Kidney glomerular epithelial cell (primary cell): Measurements from ENCODE around the gene STRA6.
"Not testable (repeated sequence)": the region's sequence is repeated elsewhere in the genome, so short reads cannot be mapped to it uniquely, and the experiment has no call there.

ENCODE experiments used
- DNase-seq: peaks from one replicate; lab custom pipeline; 2025; lab: John Stamatoyannopoulos, UW

The STRA6 gene

GRCh38 chr15:74160390-74160789, 42.2 kb downstream of the STRA6 start:
- DNase-seq: not testable (repeated sequence)

GRCh38 chr15:74159773-74160172, 42.8 kb downstream of the STRA6 start:
- no peak for DNase-seq

- DNase-seq: no peak
Measured at GRCh38 chr15:74158855-74159650, 43.5 kb downstream of the STRA6 start.

- DNase-seq: no peak
Measured at GRCh38 chr15:74157868-74158827, 44.4 kb downstream of the STRA6 start.

- no peak for DNase-seq
Measured at GRCh38 chr15:74156678-74157411, 45.7 kb downstream of the STRA6 start.

GRCh38 chr15:74155766-74156417, 46.7 kb downstream of the STRA6 start:
- no peak for DNase-seq

GRCh38 chr15:74147051-74147450, 55.5 kb downstream of the STRA6 start:
- no peak for DNase-seq

GRCh38 chr15:74146277-74146800, 56.2 kb downstream of the STRA6 start:
- DNase-seq: no peak

GRCh38 chr15:74144153-74144775, 58.3 kb downstream of the STRA6 start:
- no peak for DNase-seq

GRCh38 chr15:74141591-74141990, 61.0 kb downstream of the STRA6 start:
- no peak for DNase-seq

GRCh38 chr15:74138642-74139041, 63.9 kb downstream of the STRA6 start:
- DNase-seq: no peak

GRCh38 chr15:74137537-74137894, 65.1 kb downstream of the STRA6 start:
- DNase-seq: no peak

GRCh38 chr15:74136814-74137536, 65.6 kb downstream of the STRA6 start:
- DNase-seq: no peak

GRCh38 chr15:74136540-74136813, 66.1 kb downstream of the STRA6 start:
- no peak for DNase-seq

GRCh38 chr15:74135041-74135565, 67.5 kb downstream of the STRA6 start:
- no peak for DNase-seq

- DNase-seq: peak; percentile 24
Measured at GRCh38 chr15:74134387-74135027, 68.1 kb downstream of the STRA6 start.

GRCh38 chr15:74133694-74134386, 68.7 kb downstream of the STRA6 start:
- no peak for DNase-seq

GRCh38 chr15:74132681-74133651, 69.6 kb downstream of the STRA6 start:
- no peak for DNase-seq
